Activated naive CD4-positive, alpha-beta T cell treated with anti-CD3 and anti-CD28 coated beads for 36 hours (primary cell): ENCODE measurements around the gene PRKAB1. TPM values are rescaled to one million over a fixed set of nuclear protein-coding genes. Genes with fewer than 3 reads are reported as not detected.
"Not testable (repeated sequence)": the region's sequence is repeated elsewhere in the genome, so short reads cannot be mapped to it uniquely, and the experiment has no call there.

Experiments
- CTCF ChIA-PET: fragments of 350-600 bp; sonication (Branson Sonifier 250); formaldehyde crosslinking; loops from one replicate; lab custom pipeline; 2021; ENCODE audit warnings: antibody characterized with exemption; lab: Charles Lee
- DNase-seq: peaks from one replicate; pipeline ENCODE4 v3.0.0-alpha.2; 2020
- H3K27ac Mint-ChIP-seq: one replicate; pipeline ENCODE4 v1.8.0; 2021; ENCODE audit warnings: mild to moderate bottlenecking, mixed read lengths
- H3K27me3 Mint-ChIP-seq: one replicate; pipeline ENCODE4 v1.8.0; 2021; ENCODE audit warnings: low read depth, mixed read lengths
- H3K36me3 Mint-ChIP-seq: one replicate; pipeline ENCODE4 v1.8.0; 2021; ENCODE audit warnings: low read depth, mixed read lengths
- H3K4me1 Mint-ChIP-seq: one replicate; pipeline ENCODE4 v1.8.0; 2021; ENCODE audit warnings: low read depth, mixed read lengths
- H3K4me3 Mint-ChIP-seq: one replicate; pipeline ENCODE4 v1.8.0; 2021; ENCODE audit warnings: mild to moderate bottlenecking, moderate library complexity, mixed read lengths
- H3K9me3 Mint-ChIP-seq: one replicate; pipeline ENCODE4 v1.8.0; 2021; ENCODE audit warnings: mixed read lengths
- intact Hi-C: fragments of 100-400 bp; cut with micrococcal nuclease; formaldehyde crosslinking; loops from one replicate; pipeline ENCODE4 v1.15.1; 2023
- total RNA-seq, 2 experiments: library from RNA; stranded (reverse); gene quantifications; one replicate each; pipeline ENCODE4 v1.2.3, GENCODE V29; 2021

Gene PRKAB1
- 10 to 100 TPM; 34.3 to 39.8 TPM for total RNA-seq

DNA sequence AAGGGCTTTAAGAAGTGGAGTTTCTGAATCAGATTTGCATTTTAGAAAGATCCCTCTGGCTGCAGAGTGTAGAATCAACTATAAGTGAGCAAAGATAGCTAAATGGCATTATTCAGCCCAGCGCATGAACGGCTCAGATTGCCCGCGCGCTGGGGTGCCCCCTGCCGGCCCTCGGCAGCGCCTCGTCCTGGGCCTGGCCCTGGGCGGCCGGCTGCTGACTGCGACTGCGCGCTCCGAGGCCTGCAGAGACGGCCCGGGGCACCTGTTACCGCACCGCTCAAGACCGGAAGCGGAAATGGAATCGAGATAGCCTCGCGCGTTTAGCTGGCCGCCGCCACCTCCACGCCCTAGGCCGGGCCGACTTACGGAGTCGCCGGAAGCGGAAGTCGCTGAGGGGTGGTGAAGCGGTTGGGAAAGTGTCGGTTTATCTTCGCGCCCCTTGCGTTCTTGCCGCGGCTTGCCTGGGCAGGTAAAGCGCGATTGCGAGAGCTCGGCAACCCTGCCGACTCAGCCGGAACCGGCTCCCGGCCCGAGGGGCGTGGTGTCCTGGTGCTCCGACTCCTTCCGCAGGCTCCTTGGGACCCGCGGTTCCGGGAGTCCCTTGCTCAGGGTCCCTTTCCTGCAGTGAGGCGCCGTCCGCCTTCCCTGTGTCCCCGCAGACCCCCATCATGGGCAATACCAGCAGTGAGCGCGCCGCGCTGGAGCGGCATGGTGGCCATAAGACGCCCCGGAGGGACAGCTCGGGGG, at the start of gene PRKAB1:
Gene PRKAB1 (plus strand): TSS at position 557 of the 747 bp plus-strand sequence. CDS start 112 bp downstream, at position 669.
- intact Hi-C loops, result loop anchor here (1.0 to 5.0 kb wide), 10 partner anchors 210 to 1623 kb away; partner anchors contain the start of genes CIT, RPLP0 and SUDS3
- DNase-seq, result peak; percentile 96
- H3K36me3 Mint-ChIP-seq, result peaks cover 31% of the 10 kb centered on the region
- H3K27me3 Mint-ChIP-seq, result no peaks in the 10 kb centered on the region
- CTCF ChIA-PET, result interaction anchor here (0.6 to 2.0 kb wide), 6 partner anchors 9 to 1292 kb away, joined by 3 to 5 read pairs (median 5); no protein-coding TSS in a partner anchor
- peak within 1 kb of the TSS; percentile 90 for H3K4me3 Mint-ChIP-seq
- H3K4me1 Mint-ChIP-seq, result peaks cover 52% of the 10 kb centered on the region
- H3K9me3 Mint-ChIP-seq, result no peaks in the 10 kb centered on the region
- H3K27ac Mint-ChIP-seq, result peak within 1 kb of the TSS; percentile 95

DNA sequence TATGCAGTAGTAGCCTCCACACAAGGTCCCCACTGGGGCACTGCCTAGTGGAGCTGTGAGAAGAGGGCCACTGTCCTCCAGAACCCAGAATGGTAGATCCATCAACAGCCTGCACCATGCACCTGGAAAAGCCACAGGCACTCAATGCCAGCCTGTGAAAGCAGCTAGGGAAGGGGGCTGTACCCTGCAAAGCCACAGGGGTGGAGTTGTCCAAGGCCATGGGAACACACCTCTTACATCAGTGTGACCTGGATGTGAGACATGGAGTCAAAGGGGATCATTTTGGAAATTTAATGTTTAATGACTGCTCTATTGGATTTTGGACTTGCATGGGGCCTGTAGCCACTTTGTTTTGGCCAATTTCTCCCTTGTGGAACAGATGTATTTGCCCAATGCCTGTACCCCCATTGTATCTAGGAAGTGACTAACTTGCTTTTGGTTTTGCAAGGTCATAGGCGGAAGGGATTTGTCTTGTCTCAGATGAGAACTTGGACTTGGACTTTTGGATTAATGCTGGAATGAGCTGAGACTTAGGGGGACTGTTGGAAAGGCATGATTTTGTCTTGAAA, 49.5 kb upstream of the PRKAB1 start:
- not testable (repeated sequence) for H3K4me3 Mint-ChIP-seq
- H3K27me3 Mint-ChIP-seq, result peaks cover 22% of the 10 kb centered on the region
- CTCF ChIA-PET, result interaction anchor here (1.0 kb wide), 1 partner anchor 174 kb away, joined by 3 read pairs; no protein-coding TSS in a partner anchor

GRCh38 chr12:119620490-119620889, 47.4 kb upstream of the PRKAB1 start:
- CTCF ChIA-PET, result interaction anchor here (1.6 kb wide), 1 partner anchor 29 kb away, joined by 4 read pairs; no protein-coding TSS in a partner anchor
- no peak overlapping the region for H3K4me3 Mint-ChIP-seq
- H3K27me3 Mint-ChIP-seq, result peaks cover 20% of the 10 kb centered on the region
- H3K36me3 Mint-ChIP-seq, result no peaks in the 10 kb centered on the region
- peaks cover 9% of the 10 kb centered on the region for H3K9me3 Mint-ChIP-seq
- no peak for DNase-seq
- H3K27ac Mint-ChIP-seq, result no peak overlapping the region
- intact Hi-C loops, result no loop called here
- H3K4me1 Mint-ChIP-seq, result peaks cover 4% of the 10 kb centered on the region

More for the DNA sequence above, 49.5 kb upstream of the PRKAB1 start:
- H3K9me3 Mint-ChIP-seq, H3K36me3 Mint-ChIP-seq, H3K27ac Mint-ChIP-seq, DNase-seq, intact Hi-C loops, H3K4me1 Mint-ChIP-seq: not testable (repeated sequence)

GRCh38 chr12:119621878-119622277, 46.1 kb upstream of the PRKAB1 start:
- Mint-ChIP-seq H3K36me3 (no peaks in the 10 kb centered on the region), H3K9me3 (peaks cover 9% of the 10 kb centered on the region), H3K4me1 (peaks cover 4% of the 10 kb centered on the region), H3K27me3 (peaks cover 20% of the 10 kb centered on the region), H3K27ac (no peak overlapping the region), H3K4me3 (no peak overlapping the region)
- intact Hi-C loops, result loop anchor here (2.0 kb wide), 1 partner anchor 31 kb away; no protein-coding TSS in a partner anchor
- CTCF ChIA-PET, result interaction anchor here (1.8 kb wide), 1 partner anchor 21 kb away, joined by 5 read pairs; no protein-coding TSS in a partner anchor
- no peak for DNase-seq

DNA sequence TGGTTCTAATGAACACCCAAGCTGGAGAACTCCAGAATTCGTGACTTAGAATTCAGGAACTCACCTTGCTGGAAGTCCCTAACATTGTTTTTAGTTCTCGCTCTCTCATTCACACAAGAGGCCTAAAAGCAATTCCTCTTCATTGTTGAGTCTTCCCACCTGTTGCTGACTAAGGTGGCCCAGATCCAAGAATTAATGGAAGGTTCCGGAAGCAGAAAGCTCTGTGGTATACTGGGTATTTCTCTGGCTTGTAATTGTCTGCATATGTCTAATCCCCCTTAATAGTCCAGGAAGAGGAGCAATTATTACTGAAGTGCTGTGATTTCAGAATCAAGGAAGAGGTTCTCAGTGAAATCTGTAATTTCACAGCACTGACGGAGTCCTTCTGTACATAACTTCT, 43.0 kb upstream of the PRKAB1 start:
- no peak overlapping the region for H3K4me3 Mint-ChIP-seq
- intact Hi-C loops, result no loop called here
- H3K9me3 Mint-ChIP-seq, result no peaks in the 10 kb centered on the region
- no peak overlapping the region for H3K27ac Mint-ChIP-seq
- DNase-seq, result no peak
- H3K4me1 Mint-ChIP-seq, result peaks cover 4% of the 10 kb centered on the region
- CTCF ChIA-PET, result no interaction called here
- no peaks in the 10 kb centered on the region for H3K36me3 Mint-ChIP-seq
- H3K27me3 Mint-ChIP-seq, result peaks cover 14% of the 10 kb centered on the region

DNA sequence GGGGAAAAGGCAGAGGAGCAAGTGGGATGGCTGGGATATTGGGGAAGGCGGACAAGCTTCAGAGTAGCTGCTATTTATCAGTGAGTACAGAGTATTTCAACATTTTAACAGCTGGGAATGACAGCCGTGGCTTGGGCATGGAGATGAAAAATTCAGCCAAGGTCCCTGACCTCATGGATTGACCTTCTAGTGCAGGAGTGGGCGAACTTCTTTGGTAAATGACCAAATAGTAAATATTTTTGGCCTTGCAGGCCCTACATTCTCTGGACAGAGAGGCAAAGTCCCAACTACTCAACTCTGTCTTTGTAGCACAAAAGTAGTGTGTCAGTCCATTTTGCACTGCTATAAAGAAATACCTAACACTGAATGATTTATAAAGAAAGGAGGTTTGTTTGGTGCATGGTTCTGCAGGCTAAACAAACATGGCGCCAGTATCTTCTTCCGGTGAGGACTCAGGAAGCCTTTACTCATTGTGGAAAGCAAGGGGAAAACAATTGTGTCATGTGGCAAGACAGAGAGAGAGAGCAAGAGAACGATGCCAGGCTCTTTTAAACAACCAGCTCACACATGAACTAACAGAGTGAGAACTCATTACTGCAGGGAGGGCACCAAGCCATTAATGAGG, 40.8 kb upstream of the PRKAB1 start:
- CTCF ChIA-PET, result no interaction called here
- Mint-ChIP-seq H3K4me1 (no peaks in the 10 kb centered on the region), H3K9me3 (no peaks in the 10 kb centered on the region), H3K36me3 (no peaks in the 10 kb centered on the region), H3K27ac (no peak overlapping the region), H3K27me3 (peaks cover 15% of the 10 kb centered on the region), H3K4me3 (no peak overlapping the region)
- DNase-seq, result no peak
- intact Hi-C loops, result no loop called here

- Mint-ChIP-seq H3K9me3 (no peaks in the 10 kb centered on the region), H3K27me3 (peaks cover 13% of the 10 kb centered on the region), H3K36me3 (no peaks in the 10 kb centered on the region), H3K4me1 (no peaks in the 10 kb centered on the region), H3K27ac (no peak overlapping the region), H3K4me3 (no peak overlapping the region)
- DNase-seq, result no peak
- CTCF ChIA-PET, result no interaction called here
- intact Hi-C loops, result no loop called here
These were observed 40.2 kb upstream of the PRKAB1 start for GRCh38 chr12:119627686-119628085.

GRCh38 chr12:119630223-119630780, 37.6 kb upstream of the PRKAB1 start:
- intact Hi-C loops, result no loop called here
- CTCF ChIA-PET, result interaction anchor here (1.1 kb wide), 1 partner anchor 18 kb away, joined by 4 read pairs; no protein-coding TSS in a partner anchor
- H3K36me3 Mint-ChIP-seq, result no peaks in the 10 kb centered on the region
- no peaks in the 10 kb centered on the region for H3K9me3 Mint-ChIP-seq
- H3K27ac Mint-ChIP-seq, result no peak overlapping the region
- no peaks in the 10 kb centered on the region for H3K4me1 Mint-ChIP-seq
- peaks cover 7% of the 10 kb centered on the region for H3K27me3 Mint-ChIP-seq
- DNase-seq, result no peak
- no peak overlapping the region for H3K4me3 Mint-ChIP-seq

DNA sequence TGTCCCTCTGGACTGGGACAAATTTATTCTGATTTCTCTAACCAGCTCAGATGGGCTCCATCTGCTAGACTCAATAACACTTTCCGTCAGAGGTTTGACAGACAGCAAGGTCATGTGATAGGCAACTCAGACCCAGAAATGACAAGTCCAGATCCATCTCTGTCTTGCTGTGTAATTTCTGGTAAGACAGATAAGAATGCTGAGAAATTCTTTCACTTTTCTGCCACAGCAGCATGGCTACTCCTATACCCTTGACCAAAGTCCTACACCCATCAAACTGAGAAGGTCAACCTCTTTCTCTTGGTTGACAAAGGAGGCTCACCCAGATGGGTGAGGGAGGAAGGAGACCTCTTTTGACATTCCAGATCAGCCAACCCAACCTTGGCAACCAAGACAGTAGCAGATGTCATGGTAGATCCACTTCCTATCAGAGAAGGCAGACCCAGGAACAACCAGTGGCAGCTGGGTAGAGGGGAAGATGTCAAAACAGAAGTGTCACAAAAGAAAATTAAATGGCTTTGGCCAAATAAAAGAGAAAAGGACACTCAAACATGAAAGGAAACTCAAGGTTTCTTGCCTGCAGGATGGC, 36.9 kb upstream of the PRKAB1 start:
- Mint-ChIP-seq H3K4me1 (no peaks in the 10 kb centered on the region), H3K27me3 (peaks cover 10% of the 10 kb centered on the region), H3K36me3 (no peaks in the 10 kb centered on the region), H3K9me3 (no peaks in the 10 kb centered on the region), H3K27ac (no peak overlapping the region), H3K4me3 (no peak overlapping the region)
- CTCF ChIA-PET, result interaction anchor here (1.1 kb wide), 1 partner anchor 17 kb away, joined by 4 read pairs; no protein-coding TSS in a partner anchor
- DNase-seq, result no peak
- intact Hi-C loops, result no loop called here

DNA sequence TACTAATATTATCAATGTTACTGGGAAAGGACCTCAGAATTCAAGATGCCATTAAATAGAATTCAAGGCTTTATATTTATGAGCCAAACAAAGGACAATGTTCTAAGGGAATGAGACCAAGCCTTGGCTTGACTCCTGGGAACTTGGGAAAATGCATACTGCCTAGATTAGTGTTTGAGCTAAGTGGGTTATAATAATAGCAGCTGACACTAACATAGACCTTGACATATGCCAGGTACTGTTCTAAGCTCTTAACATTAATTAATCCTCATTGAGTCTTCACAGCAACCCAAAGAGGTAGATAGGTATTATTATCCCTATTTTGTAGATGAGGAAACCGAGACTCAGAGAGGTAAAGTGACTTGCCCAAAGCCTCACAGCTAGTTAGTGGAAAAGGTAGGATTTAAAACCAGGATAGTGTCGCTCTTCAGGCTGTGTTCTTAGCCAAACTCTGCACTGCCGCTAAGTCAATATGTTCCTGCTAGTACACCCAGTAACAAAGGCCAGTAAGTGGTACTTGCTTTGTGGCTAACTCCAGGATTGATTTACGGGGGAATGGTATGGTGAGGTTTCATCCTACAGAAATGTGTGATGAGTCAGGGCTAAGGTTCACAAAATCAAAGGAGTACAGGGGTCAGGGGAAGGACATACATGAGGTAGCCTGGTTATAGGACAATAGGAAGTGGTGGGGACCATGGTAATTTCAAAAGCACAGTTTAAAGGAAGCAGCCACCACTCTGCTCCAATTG, 35.8 kb upstream of the PRKAB1 start:
- Mint-ChIP-seq H3K36me3 (no peaks in the 10 kb centered on the region), H3K4me1 (no peaks in the 10 kb centered on the region), H3K4me3 (no peak overlapping the region), H3K27ac (no peak overlapping the region), H3K27me3 (peaks cover 10% of the 10 kb centered on the region), H3K9me3 (no peaks in the 10 kb centered on the region)
- intact Hi-C loops, result no loop called here
- no peak for DNase-seq
- CTCF ChIA-PET, result no interaction called here

- intact Hi-C loops, result no loop called here
- Mint-ChIP-seq H3K36me3 (no peaks in the 10 kb centered on the region), H3K27ac (no peak overlapping the region), H3K4me1 (no peaks in the 10 kb centered on the region), H3K27me3 (peaks cover 10% of the 10 kb centered on the region), H3K4me3 (no peak overlapping the region), H3K9me3 (no peaks in the 10 kb centered on the region)
- CTCF ChIA-PET, result interaction anchor here (0.7 to 0.9 kb wide), 2 partner anchors 14 to 195 kb away, joined by 3 to 11 read pairs; no protein-coding TSS in a partner anchor
- no peak for DNase-seq
These were observed 33.2 kb upstream of the PRKAB1 start for GRCh38 chr12:119634743-119635142.
